Measurements from ENCODE around the gene CORO1C.
A peak's percentile ranks its signal among the peaks of the same experiment; 100 is the strongest.

Gene CORO1C

DNA sequence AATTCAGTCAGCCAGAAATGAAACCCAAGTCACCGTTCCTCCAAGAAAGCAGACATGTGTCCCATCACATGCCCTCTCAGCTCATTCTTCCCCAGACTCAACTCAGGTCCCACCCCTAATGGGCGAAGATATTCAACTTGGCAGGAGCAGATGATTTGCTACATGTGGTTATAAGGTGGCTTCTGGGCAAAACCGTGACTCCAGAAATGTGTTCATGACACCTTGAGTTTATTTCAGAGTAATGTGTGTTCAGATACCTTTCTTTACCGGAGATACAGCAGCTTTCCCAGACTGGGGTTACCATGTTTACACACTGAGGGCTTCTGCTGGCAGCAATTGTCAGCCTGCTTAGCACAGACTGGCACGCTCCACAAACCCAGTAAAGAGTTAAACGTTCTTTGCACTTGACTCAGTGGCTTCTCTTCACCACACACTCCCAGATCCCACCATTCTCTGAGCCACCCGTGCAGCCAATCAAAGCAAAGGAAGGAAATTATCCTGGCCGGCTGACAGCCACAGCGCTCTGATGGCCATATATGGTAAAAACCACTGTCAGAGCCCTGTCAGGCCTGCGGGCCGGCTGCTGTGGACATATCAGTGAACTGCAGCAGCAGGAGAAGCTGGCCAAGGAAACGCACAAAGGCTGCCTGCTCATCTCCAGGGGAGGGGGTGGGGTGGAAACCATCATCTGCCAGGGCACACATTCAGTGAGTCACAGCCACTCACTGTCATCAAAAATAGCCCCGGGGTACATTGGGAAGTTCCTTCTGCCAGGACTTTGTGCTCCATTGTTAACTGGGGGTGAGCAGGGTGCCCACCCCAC is 39.9 kb downstream of the CORO1C start:
- TF ChIP-seq, protein P1, sequence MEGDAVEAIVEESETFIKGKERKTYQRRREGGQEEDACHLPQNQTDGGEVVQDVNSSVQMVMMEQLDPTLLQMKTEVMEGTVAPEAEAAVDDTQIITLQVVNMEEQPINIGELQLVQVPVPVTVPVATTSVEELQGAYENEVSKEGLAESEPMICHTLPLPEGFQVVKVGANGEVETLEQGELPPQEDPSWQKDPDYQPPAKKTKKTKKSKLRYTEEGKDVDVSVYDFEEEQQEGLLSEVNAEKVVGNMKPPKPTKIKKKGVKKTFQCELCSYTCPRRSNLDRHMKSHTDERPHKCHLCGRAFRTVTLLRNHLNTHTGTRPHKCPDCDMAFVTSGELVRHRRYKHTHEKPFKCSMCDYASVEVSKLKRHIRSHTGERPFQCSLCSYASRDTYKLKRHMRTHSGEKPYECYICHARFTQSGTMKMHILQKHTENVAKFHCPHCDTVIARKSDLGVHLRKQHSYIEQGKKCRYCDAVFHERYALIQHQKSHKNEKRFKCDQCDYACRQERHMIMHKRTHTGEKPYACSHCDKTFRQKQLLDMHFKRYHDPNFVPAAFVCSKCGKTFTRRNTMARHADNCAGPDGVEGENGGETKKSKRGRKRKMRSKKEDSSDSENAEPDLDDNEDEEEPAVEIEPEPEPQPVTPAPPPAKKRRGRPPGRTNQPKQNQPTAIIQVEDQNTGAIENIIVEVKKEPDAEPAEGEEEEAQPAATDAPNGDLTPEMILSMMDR (IDR thresholded peaks at IDR 0.05; ENCODE audit: insufficient read depth, low read depth, low read length, missing control alignments): peak; percentile 15
- H3K4me3 ChIP-seq (ENCODE audit: low read depth, low read length): peak overlapping the region; percentile 66
- peak; percentile 94 for DNase-seq (ENCODE audit: low read depth)

DNA sequence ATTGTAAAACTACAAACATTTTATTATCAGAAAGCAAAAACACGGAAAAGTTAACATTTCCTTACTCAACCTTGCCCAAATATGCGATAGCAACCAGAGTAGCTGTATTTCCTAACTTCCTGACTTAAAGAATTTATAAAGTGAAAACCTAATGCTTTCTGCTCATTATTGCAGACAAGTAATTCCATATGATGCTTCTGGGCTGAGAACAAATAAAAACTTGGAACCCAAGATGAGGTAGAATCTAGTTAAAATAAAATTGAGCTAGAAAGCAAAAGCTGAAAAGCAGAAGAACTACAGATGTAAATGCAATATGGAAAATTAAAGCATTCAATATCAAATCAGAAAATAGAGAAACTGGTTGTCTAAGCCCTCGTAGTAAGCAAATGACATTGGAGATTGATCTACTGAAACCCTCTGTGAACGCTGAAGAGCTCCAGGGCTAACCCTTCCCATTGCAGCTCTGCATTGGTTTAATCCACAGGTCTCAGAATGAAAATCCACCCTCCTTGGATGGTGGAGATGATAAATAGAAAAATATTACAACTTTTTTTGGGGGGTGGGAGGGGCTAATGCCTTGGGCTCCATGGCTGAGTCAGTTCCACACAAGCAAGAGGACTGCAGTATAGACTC is 40.7 kb downstream of the CORO1C start:
- no peak for DNase-seq (ENCODE audit: low read depth)
- TF ChIP-seq, protein P1 (IDR thresholded peaks at IDR 0.05; ENCODE audit: insufficient read depth, low read depth, low read length, missing control alignments): no peak
- peak overlapping the region; percentile 66 for H3K4me3 ChIP-seq (ENCODE audit: low read depth, low read length)

DNA sequence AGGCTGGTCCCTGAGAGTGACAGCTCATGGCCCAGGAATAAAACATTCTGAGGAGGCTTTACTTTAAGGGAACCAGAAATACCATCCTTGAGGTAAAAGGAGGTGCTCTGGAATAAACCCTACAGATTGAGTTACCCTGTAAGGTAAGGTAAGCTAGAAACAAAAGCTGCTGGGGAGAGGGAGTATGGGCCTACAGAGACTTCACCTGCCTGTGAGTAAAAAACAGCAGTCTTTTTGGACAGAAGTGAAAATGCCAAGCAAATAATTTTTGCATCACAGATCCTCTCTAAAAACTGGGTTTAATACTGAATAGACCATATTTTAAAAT is 41.2 kb downstream of the CORO1C start:
- TF ChIP-seq, protein P1 (IDR thresholded peaks at IDR 0.05; ENCODE audit: insufficient read depth, low read depth, low read length, missing control alignments): no peak
- peak overlapping the region; percentile 66 for H3K4me3 ChIP-seq (ENCODE audit: low read depth, low read length)
- no peak for DNase-seq (ENCODE audit: low read depth)

DNA sequence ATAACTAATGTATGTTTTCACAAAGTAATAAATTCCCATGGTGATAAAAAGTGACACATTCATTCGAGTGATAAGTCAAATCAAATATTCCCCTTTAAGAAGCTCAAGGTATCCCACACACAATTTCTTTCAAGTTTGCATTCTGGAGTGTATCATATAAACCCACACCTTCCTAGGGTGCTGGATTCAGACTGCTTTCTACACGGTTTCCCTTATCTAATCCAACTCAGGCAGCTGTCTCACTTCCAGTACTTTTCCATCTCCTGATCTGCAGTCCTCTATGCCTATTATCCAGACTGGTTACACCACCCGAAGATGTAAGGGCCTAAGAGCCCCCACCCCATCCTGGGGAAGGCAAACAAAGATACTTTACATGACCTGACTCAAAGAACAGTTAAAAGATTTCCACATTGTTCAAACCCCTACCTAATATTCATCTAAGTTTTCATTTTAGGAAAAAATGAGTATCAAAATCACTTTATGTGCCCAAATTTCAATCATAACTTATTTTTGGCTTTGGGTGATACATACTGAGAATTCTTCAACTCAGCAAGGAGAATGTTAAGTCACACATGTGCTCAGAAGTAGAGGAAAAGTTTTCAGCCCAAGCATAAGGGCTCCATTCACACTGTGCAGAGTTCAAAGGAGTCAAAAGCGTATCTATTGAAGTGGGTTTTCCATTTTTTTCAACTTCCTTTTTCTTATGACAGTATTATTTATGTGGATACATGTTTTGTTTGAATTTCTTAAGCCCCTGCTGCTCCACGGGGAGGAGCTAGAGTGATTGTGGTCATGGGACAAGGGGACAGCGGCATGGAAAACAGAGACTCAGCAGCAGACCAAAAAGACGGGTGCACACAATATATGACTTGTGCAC is 41.8 kb downstream of the CORO1C start:
- peak; percentile 43 for DNase-seq (ENCODE audit: low read depth)
- no peak overlapping the region; the same call in 1 of the 2 replicates for H3K4me3 ChIP-seq (ENCODE audit: low read depth, low read length)
- TF ChIP-seq, protein P1 (IDR thresholded peaks at IDR 0.05; ENCODE audit: insufficient read depth, low read depth, low read length, missing control alignments): no peak

DNA sequence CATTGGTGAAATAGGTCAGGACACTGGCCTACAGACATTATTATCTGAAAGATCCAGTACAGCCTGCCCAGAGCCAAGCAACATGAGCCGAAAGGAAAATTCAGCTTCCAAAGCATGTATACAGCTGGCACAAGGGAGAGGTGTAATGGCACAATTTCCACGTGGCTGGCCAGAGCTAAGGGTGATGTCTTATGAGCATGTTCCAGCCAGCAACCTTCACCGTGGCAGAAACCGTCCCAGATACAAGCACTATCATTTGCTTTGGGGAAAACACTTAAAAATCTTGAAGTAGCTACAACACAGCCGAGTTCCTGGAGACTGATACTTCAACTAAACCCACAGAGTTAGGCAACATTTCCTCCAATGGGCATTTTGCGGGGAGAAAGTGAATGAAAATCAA is 44.5 kb downstream of the CORO1C start:
- TF ChIP-seq, protein P1 (IDR thresholded peaks at IDR 0.05; ENCODE audit: insufficient read depth, low read depth, low read length, missing control alignments): no peak

DNA sequence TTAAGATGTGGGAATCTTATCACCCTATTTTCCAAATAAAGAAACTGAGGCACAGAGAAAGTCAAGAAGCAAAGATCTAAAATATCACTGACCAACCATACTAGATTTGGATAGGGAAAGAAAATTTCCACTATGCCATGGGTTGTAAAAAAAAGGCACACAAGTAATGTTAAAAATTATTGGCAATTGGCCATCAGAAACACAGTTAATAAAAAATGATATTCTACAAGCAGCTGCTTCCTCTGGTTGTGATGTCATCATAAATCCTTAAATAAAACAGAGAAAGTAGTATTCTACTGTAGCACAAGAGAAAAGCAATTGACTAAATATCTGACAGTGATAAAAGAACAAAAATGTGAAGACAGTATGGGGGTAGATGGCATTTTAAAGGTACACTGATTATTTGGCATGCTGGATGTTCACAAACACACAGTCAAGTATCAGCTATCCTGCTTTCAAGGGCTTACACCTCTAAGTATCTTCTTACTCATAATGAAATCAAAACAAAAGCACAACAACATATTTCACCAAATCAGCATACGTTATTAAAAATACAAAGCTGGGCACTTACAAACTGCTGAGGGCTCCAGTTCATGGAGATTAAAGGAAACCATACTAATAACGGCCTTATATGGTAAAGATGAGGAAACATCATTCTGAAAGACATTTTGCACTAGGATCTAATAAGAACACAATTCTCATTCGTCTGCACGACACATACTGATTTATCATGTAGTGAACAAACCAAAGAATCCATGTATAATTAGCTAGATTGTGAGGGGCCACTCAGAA is 45.7 kb downstream of the CORO1C start:
- DNase-seq (ENCODE audit: low read depth): peak; percentile 23
- TF ChIP-seq, protein P1 (IDR thresholded peaks at IDR 0.05; ENCODE audit: insufficient read depth, low read depth, low read length, missing control alignments): no peak
- H3K4me3 ChIP-seq (ENCODE audit: low read depth, low read length): no peak overlapping the region

More for the DNA sequence above, 44.5 kb downstream of the CORO1C start:
- DNase-seq (ENCODE audit: low read depth): no peak
- no peak overlapping the region for H3K4me3 ChIP-seq (ENCODE audit: low read depth, low read length)

Data from GM12865 (cell line).